GM19395 (cell line): ENCODE results near the gene KPNA2.
"Not testable (repeated sequence)": the region's sequence is repeated elsewhere in the genome, so short reads cannot be mapped to it uniquely, and the experiment has no call there.

Experiments used
- ATAC-seq: cut with Tn5 transposase; IDR thresholded peaks from one replicate; pipeline ENCODE4 v1.9.1; 2021; ENCODE audit warnings: mild to moderate bottlenecking, moderate library complexity; ENCODE audit not compliant: unreplicated experiment

KPNA2 gene

GRCh38 chr17:68035523-68036303 lies at the start of gene KPNA2:
TSS of gene KPNA2 (plus strand) at chr17:68035735. CDS start at chr17:68037133, 1,398 bp downstream.
- ATAC-seq = peak; percentile 94

GRCh38 chr17:67990909-67991308 lies 44.6 kb upstream of the KPNA2 start:
- no peak for ATAC-seq

- ATAC-seq = no peak
These were observed 42.9 kb upstream of the KPNA2 start for GRCh38 chr17:67992548-67993152.

- peak; percentile 68 for ATAC-seq
These were observed 42.2 kb upstream of the KPNA2 start for GRCh38 chr17:67993153-67993997.

- ATAC-seq = peak; percentile 13
These were observed 41.6 kb upstream of the KPNA2 start for GRCh38 chr17:67993998-67994361.

GRCh38 chr17:67994817-67995569 lies 40.5 kb upstream of the KPNA2 start:
- no peak for ATAC-seq

GRCh38 chr17:67995570-67996263 lies 39.8 kb upstream of the KPNA2 start:
- ATAC-seq = no peak

- ATAC-seq = not testable (repeated sequence)
These were observed 39.0 kb upstream of the KPNA2 start, which contains the start of gene C17orf58 for GRCh38 chr17:67996301-67997171. TSS of gene C17orf58 (minus strand) at chr17:67996469. CDS start at chr17:67996198, 271 bp downstream.

GRCh38 chr17:67998466-67998865 lies 37.1 kb upstream of the KPNA2 start:
- no peak for ATAC-seq

GRCh38 chr17:67999291-67999911 lies 36.1 kb upstream of the KPNA2 start:
- ATAC-seq = no peak

- no peak for ATAC-seq
These were observed 31.3 kb upstream of the KPNA2 start for GRCh38 chr17:68004201-68004600.

GRCh38 chr17:68006797-68007196 lies 28.7 kb upstream of the KPNA2 start:
- ATAC-seq = no peak

GRCh38 chr17:68011199-68011665 lies 24.3 kb upstream of the KPNA2 start:
- ATAC-seq = peak; percentile 50

- ATAC-seq = no peak
These were observed 22.1 kb upstream of the KPNA2 start for GRCh38 chr17:68013385-68013784.

- ATAC-seq = no peak
These were observed 20.3 kb upstream of the KPNA2 start for GRCh38 chr17:68015081-68015723.

GRCh38 chr17:68016838-68017237 lies 18.7 kb upstream of the KPNA2 start:
- ATAC-seq = no peak

GRCh38 chr17:68018493-68018892 lies 17.0 kb upstream of the KPNA2 start:
- not testable (repeated sequence) for ATAC-seq

GRCh38 chr17:68019336-68019674 lies 16.2 kb upstream of the KPNA2 start:
- no peak for ATAC-seq
